Measurements from ENCODE around the gene MAPK7. TPM values are rescaled to one million over a fixed set of nuclear protein-coding genes. Genes with fewer than 3 reads are reported as not detected.

MAPK7 gene
- total RNA-seq, 4 donors from 2014 or later = 15.3 to 112 (median 48.3) TPM

DNA sequence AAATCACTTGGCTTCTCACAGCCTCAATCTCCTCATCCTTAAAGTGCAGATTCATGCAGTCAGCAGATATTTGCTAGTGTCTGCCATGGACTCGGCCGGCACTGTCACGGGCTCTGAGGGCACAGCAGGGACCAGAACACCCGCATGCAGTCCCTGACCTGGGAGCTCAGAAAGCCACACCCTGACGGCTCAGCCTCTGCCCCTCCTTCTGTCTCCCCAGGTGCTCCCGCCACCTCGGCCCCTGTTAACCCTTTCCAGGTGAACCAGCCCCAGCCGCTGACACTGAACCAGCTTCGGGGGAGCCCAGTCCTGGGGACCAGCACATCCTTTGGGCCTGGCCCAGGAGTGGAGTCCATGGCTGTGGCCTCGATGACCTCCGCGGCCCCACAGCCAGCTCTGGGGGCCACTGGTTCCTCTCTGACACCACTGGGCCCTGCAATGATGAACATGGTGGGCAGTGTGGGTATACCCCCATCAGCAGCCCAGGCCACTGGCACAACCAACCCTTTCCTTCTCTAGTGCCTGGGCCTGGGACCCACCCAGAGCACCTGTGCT, 44.5 kb upstream of the MAPK7 start:
- DNase-seq = no peak
- peaks cover 0 to 6% (median 0%) of the 10 kb centered on the region in 4 donors for H3K4me1 ChIP-seq
- no peaks in the 10 kb centered on the region for H3K27me3 ChIP-seq
- intact Hi-C loops (cut with DNase I; ENCODE audit: low total_unique reads) (no loop called here), in situ Hi-C loops (cut with MboI; ENCODE audit: low pct_ligation_motif_present in 1 of 4, low pct_unique_long_range_greater_than_20kb in 1 of 4, low sequenced_read_pairs in 3 of 4) (no loop called here)
- no peaks in the 10 kb centered on the region for H3K36me3 ChIP-seq
- no peak overlapping the region for H3K4me3 ChIP-seq
- 85% methylated on average over 12 of the region's 12 CpGs; no CpG with 5 or more reads in 1 of the 2 donors for WGBS, 2 donors (ENCODE audit: low coverage in 1 of 2)
- no peak overlapping the region for H3K27ac ChIP-seq
- TF ChIP-seq EP300 (IDR thresholded peaks at IDR 0.05; ENCODE audit: low read depth) (no peak), POLR2A (IDR thresholded peaks at IDR 0.05) (no peak), POLR2AphosphoS5 (IDR thresholded peaks at IDR 0.05) (no peak)
- TF ChIP-seq, protein P1, sequence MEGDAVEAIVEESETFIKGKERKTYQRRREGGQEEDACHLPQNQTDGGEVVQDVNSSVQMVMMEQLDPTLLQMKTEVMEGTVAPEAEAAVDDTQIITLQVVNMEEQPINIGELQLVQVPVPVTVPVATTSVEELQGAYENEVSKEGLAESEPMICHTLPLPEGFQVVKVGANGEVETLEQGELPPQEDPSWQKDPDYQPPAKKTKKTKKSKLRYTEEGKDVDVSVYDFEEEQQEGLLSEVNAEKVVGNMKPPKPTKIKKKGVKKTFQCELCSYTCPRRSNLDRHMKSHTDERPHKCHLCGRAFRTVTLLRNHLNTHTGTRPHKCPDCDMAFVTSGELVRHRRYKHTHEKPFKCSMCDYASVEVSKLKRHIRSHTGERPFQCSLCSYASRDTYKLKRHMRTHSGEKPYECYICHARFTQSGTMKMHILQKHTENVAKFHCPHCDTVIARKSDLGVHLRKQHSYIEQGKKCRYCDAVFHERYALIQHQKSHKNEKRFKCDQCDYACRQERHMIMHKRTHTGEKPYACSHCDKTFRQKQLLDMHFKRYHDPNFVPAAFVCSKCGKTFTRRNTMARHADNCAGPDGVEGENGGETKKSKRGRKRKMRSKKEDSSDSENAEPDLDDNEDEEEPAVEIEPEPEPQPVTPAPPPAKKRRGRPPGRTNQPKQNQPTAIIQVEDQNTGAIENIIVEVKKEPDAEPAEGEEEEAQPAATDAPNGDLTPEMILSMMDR (IDR thresholded peaks at IDR 0.05) = no peak
- no peaks in the 10 kb centered on the region for H3K9me3 ChIP-seq

DNA sequence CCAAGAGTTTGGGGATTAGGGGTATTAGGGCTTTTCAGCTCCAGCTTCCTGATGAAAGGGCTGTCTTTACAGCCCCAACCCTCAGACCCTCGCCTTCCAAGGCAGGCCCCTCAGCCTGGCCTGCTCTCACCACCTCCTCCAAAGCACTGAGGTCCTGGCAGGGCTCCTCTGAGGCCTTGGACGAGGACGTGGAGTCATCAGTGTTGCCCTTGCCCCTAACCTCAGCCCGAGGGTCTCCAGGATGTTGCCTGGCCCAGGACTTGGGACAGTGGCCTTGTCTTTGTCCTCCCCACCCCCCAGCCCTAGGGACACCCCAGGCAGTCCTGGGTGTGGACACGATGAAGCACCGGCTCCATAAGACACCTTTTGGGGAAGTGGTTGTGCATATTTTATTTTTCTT, 44.0 kb upstream of the MAPK7 start:
- no peaks in the 10 kb centered on the region for H3K9me3 ChIP-seq
- no peaks in the 10 kb centered on the region for H3K27me3 ChIP-seq
- DNase-seq = no peak
- 90% methylated on average over 4 of the region's 6 CpGs; no CpG with 5 or more reads in 1 of the 2 donors for WGBS, 2 donors (ENCODE audit: low coverage in 1 of 2)
- intact Hi-C loops (cut with DNase I; ENCODE audit: low total_unique reads) = no loop called here
- in situ Hi-C loops (cut with MboI; ENCODE audit: low pct_ligation_motif_present in 1 of 4, low pct_unique_long_range_greater_than_20kb in 1 of 4, low sequenced_read_pairs in 3 of 4) = no loop called here
- H3K4me3 ChIP-seq = no peak overlapping the region
- peaks cover 0 to 6% (median 0%) of the 10 kb centered on the region in 4 donors for H3K4me1 ChIP-seq
- no peaks in the 10 kb centered on the region for H3K36me3 ChIP-seq
- TF ChIP-seq EP300 (IDR thresholded peaks at IDR 0.05; ENCODE audit: low read depth) = no peak
- no peak for TF ChIP-seq POLR2AphosphoS5 (IDR thresholded peaks at IDR 0.05)
- TF ChIP-seq POLR2A (IDR thresholded peaks at IDR 0.05) = no peak
- TF ChIP-seq, protein P1 (IDR thresholded peaks at IDR 0.05) = no peak
- no peak overlapping the region for H3K27ac ChIP-seq

DNA sequence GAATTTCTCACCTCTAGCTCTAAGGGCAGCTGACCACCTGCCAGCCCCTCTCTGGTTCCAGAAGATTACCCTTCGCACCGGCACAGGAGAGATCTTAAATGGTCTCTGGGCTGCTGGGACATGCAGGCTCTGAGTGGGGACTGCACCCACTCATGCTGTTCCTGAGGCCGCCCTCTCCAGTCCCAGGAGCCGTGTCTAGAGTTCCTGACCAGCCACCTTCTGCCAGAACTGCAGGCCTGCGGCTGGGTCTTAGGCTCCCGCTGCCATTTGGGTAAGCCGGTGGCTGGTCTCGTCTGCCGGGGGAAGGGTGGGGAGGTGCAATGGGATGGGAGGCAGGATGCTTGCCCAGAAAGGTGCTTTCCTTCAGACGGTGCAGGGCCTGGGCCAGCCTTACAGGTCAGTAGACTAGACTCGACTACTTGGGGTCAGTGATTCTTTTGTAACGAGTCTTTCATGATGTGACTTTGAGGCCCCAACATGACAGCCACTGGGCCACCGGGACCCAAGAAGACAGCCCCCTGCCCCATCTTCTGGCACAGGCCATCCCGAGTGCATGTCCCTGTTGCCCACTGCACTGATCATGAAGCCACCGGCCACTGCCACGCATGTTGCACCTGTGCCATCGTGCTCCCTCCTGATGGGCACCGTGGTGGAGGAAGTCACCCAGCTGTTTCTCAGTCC, 42.2 kb upstream of the MAPK7 start:
- H3K4me1 ChIP-seq = peaks cover 0 to 6% (median 0%) of the 10 kb centered on the region in 4 donors
- no peak for DNase-seq
- TF ChIP-seq, protein P1 (IDR thresholded peaks at IDR 0.05) = no peak
- TF ChIP-seq POLR2AphosphoS5 (IDR thresholded peaks at IDR 0.05) (no peak), POLR2A (IDR thresholded peaks at IDR 0.05) (no peak), EP300 (IDR thresholded peaks at IDR 0.05; ENCODE audit: low read depth) (no peak)
- H3K4me3 ChIP-seq = no peak overlapping the region
- no peaks in the 10 kb centered on the region for H3K9me3 ChIP-seq
- no peak overlapping the region for H3K27ac ChIP-seq
- H3K27me3 ChIP-seq = no peaks in the 10 kb centered on the region
- H3K36me3 ChIP-seq = no peaks in the 10 kb centered on the region
- in situ Hi-C loops (cut with MboI; ENCODE audit: low pct_ligation_motif_present in 1 of 4, low pct_unique_long_range_greater_than_20kb in 1 of 4, low sequenced_read_pairs in 3 of 4) (no loop called here), intact Hi-C loops (cut with DNase I; ENCODE audit: low total_unique reads) (no loop called here)
- WGBS, 2 donors (ENCODE audit: low coverage in 1 of 2) = 92% methylated on average over 17 of the region's 18 CpGs; no CpG with 5 or more reads in 1 of the 2 donors

DNA sequence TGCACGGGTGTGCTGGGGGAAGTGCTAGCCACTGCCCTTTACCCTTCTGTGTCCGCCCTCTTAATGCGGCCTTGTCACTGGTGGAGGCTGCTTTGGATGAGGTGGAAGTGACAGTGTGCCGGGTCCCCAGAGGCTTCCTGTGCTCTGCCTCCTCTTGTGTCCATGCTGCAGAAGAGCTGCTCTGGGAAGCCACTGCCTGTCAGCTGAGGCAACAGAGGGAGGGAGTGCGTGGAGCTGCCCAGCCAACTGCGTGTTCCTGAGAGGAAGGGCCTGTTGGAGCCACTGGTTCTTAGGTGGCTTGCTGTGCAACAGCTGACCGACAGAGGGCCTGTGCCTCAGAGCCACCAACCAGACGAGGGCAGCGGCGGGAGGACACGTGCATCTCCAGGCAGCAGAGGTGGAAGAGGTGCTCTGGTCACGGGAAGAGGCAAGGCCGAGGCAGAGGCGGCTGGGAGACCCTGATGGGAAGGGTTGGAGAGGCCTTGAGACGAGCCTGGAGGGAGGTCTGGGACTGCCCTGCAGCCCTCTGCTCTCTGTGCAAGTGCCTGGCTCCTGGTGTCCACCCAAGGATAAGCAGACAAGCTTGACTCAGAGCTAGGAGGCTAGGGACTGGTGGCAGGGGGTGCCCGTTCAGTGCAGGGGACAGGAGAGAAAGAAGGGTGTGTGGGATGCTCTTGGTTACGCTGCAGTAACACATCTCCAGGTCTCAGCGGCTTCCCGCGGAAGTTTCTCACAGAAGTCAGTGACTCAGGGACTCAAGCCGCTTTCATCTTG, 41.2 kb upstream of the MAPK7 start:
- no peaks in the 10 kb centered on the region for H3K27me3 ChIP-seq
- H3K27ac ChIP-seq = no peak overlapping the region
- no peak overlapping the region for H3K4me3 ChIP-seq
- in situ Hi-C loops (cut with MboI; ENCODE audit: low pct_ligation_motif_present in 1 of 4, low pct_unique_long_range_greater_than_20kb in 1 of 4, low sequenced_read_pairs in 3 of 4) = no loop called here
- H3K9me3 ChIP-seq = no peaks in the 10 kb centered on the region
- peaks cover 0 to 6% (median 0%) of the 10 kb centered on the region in 4 donors for H3K4me1 ChIP-seq
- intact Hi-C loops (cut with DNase I; ENCODE audit: low total_unique reads) = no loop called here
- 60 to 67% methylated on average over 2 to 18 of the region's 21 CpGs for WGBS, 2 donors (ENCODE audit: low coverage in 1 of 2)
- TF ChIP-seq POLR2A (IDR thresholded peaks at IDR 0.05) (no peak), POLR2AphosphoS5 (IDR thresholded peaks at IDR 0.05) (no peak)
- TF ChIP-seq, protein P1 (IDR thresholded peaks at IDR 0.05) = peak in 1 of 5 experiments; percentile 40
- DNase-seq = peak; percentile 56
- no peaks in the 10 kb centered on the region for H3K36me3 ChIP-seq

All from transverse colon (tissue), 4 donors.